Thyroid gland (tissue), 4 donors: ENCODE measurements around the gene UGT2B11.
A peak's percentile ranks its signal among the peaks of the same experiment; 100 is the strongest.
"Not testable (repeated sequence)": the region's sequence is repeated elsewhere in the genome, so short reads cannot be mapped to it uniquely, and the experiment has no call there.

ENCODE experiments used
- POLR2A ChIP-seq, 2 donors: fragments of 450-650 bp; IDR thresholded peaks; one replicate each; pipeline ENCODE4 v1.6.1; 2017; ENCODE audit warnings: antibody characterized with exemption in 2 of 2, mild to moderate bottlenecking in 2 of 2, moderate library complexity in 1 of 2
- TF ChIP-seq, protein P1 (sequence below), 6 experiments: fragments of 200-600 bp in 3 of 6; fragments of 450-650 bp in 3 of 6; sonication (generic) in 3 of 6; IDR thresholded peaks; one replicate each; pipeline ENCODE4 v1.5.1; 2016 to 2019; ENCODE audit warnings: antibody characterized with exemption in 6 of 6, mild to moderate bottlenecking in 2 of 6, inconsistent platforms in 1 of 6, moderate library complexity in 1 of 6

DNA sequence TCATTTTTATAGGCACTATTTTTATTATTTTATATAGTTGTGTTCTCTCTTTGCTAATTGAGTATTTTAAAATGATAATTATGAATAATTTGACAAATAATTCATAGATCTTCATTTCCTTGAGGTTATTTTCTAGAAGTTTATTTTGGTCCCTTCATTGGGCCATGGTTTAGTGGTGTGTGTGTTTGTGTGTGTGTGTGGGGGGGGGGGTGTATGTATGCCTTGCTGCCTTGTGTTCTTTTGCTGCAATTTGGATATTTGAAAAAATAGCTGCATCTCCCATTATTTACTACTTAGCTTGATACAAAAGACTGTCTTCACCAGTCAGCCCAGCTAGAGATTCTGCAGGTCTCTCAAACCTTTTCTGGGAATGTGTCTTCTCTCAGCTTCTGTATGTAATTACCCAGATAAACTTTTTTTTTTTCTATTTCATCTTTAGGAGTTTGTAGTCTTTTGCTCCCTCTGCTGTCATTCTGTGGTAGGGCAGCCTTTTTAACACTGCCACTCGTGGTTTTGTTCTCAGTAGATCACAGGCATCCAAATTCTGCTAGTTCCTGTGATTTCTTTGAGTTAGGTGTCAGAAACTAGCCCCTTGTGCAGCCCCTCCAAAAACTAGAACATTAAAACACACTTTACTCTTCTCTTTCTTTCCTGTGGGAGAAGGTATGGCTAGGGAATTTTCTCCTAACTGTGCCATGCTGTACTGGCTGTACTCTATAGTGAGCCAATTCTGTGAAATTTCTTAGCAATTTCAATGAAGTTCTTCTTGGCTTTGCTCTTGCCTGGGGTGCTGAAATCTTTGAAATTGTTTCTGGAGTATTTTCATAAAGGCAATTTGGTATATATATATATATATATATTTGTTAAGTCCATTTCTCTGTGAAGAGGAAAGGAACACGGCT lies 44.1 kb downstream of the UGT2B11 start:
- TF ChIP-seq, protein P1, sequence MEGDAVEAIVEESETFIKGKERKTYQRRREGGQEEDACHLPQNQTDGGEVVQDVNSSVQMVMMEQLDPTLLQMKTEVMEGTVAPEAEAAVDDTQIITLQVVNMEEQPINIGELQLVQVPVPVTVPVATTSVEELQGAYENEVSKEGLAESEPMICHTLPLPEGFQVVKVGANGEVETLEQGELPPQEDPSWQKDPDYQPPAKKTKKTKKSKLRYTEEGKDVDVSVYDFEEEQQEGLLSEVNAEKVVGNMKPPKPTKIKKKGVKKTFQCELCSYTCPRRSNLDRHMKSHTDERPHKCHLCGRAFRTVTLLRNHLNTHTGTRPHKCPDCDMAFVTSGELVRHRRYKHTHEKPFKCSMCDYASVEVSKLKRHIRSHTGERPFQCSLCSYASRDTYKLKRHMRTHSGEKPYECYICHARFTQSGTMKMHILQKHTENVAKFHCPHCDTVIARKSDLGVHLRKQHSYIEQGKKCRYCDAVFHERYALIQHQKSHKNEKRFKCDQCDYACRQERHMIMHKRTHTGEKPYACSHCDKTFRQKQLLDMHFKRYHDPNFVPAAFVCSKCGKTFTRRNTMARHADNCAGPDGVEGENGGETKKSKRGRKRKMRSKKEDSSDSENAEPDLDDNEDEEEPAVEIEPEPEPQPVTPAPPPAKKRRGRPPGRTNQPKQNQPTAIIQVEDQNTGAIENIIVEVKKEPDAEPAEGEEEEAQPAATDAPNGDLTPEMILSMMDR (IDR thresholded peaks at IDR 0.05) = peak in 3 of 6 experiments; percentile 26 to 46 (median 42)
- TF ChIP-seq POLR2A (IDR thresholded peaks at IDR 0.05) = not testable (repeated sequence)
